Stimulated activated CD8-positive, alpha-beta memory T cell treated with anti-CD3 and anti-CD28 coated beads, Interleukin-15, amount 100 ng/mL, for 24 hours (primary cell): Measurements from ENCODE around the gene ZC3H14.

Experiments
- DNase-seq: peaks from one replicate; pipeline ENCODE4 v3.0.0-alpha.2; 2020; ENCODE audit warnings: low read depth

Gene ZC3H14

GRCh38 chr14:88607829-88608228 is 45.0 kb downstream of the ZC3H14 start:
- no peak for DNase-seq

- no peak for DNase-seq
Measured at GRCh38 chr14:88611878-88612277, 49.0 kb downstream of the ZC3H14 start.

- no peak for DNase-seq
Measured at GRCh38 chr14:88612981-88613380, 50.1 kb downstream of the ZC3H14 start.

- DNase-seq: no peak
Measured at GRCh38 chr14:88613552-88614010, 50.7 kb downstream of the ZC3H14 start.

- no peak for DNase-seq
Measured at GRCh38 chr14:88614218-88614907, 51.5 kb downstream of the ZC3H14 start.

- DNase-seq: no peak
Measured at GRCh38 chr14:88616697-88617096, 53.9 kb downstream of the ZC3H14 start.

GRCh38 chr14:88617479-88617878 is 54.6 kb downstream of the ZC3H14 start:
- DNase-seq: no peak

GRCh38 chr14:88618476-88618875 is 55.6 kb downstream of the ZC3H14 start:
- no peak for DNase-seq

GRCh38 chr14:88621100-88621499 is 58.3 kb downstream of the ZC3H14 start:
- no peak for DNase-seq

GRCh38 chr14:88625671-88626070 is 62.8 kb downstream of the ZC3H14 start:
- no peak for DNase-seq

GRCh38 chr14:88628033-88628432 is 65.2 kb downstream of the ZC3H14 start:
- no peak for DNase-seq

- no peak for DNase-seq
Measured at GRCh38 chr14:88628462-88628861, 65.6 kb downstream of the ZC3H14 start.

GRCh38 chr14:88630565-88630964 is 67.7 kb downstream of the ZC3H14 start:
- DNase-seq: no peak

GRCh38 chr14:88631091-88631490 is 68.3 kb downstream of the ZC3H14 start:
- DNase-seq: no peak

GRCh38 chr14:88632512-88632911 is 69.7 kb downstream of the ZC3H14 start:
- no peak for DNase-seq

- no peak for DNase-seq
Measured at GRCh38 chr14:88639221-88639620, 76.4 kb downstream of the ZC3H14 start.

GRCh38 chr14:88660056-88660455 is 97.2 kb downstream of the ZC3H14 start:
- DNase-seq: no peak

- DNase-seq: no peak
Measured at GRCh38 chr14:88667555-88668273, 104.9 kb downstream of the ZC3H14 start.

GRCh38 chr14:88668448-88669116 is 105.7 kb downstream of the ZC3H14 start:
- no peak for DNase-seq

- no peak for DNase-seq
Measured at GRCh38 chr14:88669346-88669745, 106.5 kb downstream of the ZC3H14 start.
